ENCODE data around the gene GAP43.

Gene GAP43

GRCh38 chr3:115710799-115711198, 87.5 kb downstream of the GAP43 start:
- H3K9me3 ChIP-seq (ENCODE audit: severe bottlenecking) = no peaks in the 10 kb centered on the region
- DNase-seq = no peak
- no peak overlapping the region for H3K27ac ChIP-seq
- no peak overlapping the region for H3K4me3 ChIP-seq (ENCODE audit: low read depth, low read length)
- H3K36me3 ChIP-seq = no peaks in the 10 kb centered on the region
- no peak for TF ChIP-seq CTCF (IDR thresholded peaks at IDR 0.05; ENCODE audit: low read depth, low read length)
- H3K27me3 ChIP-seq (ENCODE audit: insufficient read depth, low read depth, severe bottlenecking) = no peaks in the 10 kb centered on the region

DNA sequence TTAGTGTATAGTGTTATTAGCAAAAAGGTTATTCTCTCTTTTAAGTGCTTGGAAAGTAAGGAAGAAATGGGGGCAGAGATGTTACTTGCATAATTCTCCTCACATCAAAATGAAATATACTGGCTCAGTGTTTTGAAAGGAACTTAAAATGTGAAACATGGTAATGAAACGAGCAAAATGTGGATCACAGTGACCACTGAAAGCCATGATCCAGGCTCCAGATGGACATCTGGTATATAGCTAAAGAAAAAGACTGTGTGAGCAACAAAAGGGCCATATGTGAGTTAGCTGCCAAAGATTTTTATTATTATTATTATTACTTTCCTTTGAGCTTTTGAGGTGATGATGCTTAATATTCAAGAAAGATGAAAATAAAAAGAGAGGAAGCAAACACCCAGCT, 89.6 kb downstream of the GAP43 start:
- Histone ChIP-seq H3K4me3 (ENCODE audit: low read depth, low read length) (no peak overlapping the region), H3K27me3 (ENCODE audit: insufficient read depth, low read depth, severe bottlenecking) (no peaks in the 10 kb centered on the region), H3K36me3 (no peaks in the 10 kb centered on the region), H3K9me3 (ENCODE audit: severe bottlenecking) (no peaks in the 10 kb centered on the region), H3K27ac (no peak overlapping the region; the same call in 1 of the 2 replicates)
- TF ChIP-seq CTCF (IDR thresholded peaks at IDR 0.05; ENCODE audit: low read depth, low read length) = no peak
- DNase-seq = no peak

DNA sequence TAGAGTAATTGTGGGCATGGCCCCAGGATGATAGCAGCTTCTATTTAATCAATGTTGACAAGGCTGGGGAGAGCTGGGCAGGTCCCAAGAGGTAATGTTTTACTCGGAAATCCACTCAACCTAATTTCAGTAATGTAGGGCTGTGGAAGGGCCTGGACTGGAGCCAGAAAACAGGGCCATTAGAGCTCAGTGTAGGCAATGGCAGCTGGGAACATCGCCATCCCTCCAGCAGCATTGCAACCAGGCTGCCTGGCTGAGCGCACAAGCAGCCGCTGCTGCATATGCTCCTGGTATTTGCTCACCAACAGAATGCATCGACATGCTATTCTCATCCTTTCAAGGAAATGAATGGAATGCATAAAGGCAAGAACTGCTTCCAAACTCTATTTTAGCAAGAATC, 90.0 kb downstream of the GAP43 start:
- H3K27ac ChIP-seq = no peak overlapping the region
- H3K27me3 ChIP-seq (ENCODE audit: insufficient read depth, low read depth, severe bottlenecking) = no peaks in the 10 kb centered on the region
- no peaks in the 10 kb centered on the region for H3K36me3 ChIP-seq
- DNase-seq = peak; percentile 89
- H3K4me3 ChIP-seq (ENCODE audit: low read depth, low read length) = no peak overlapping the region
- no peaks in the 10 kb centered on the region for H3K9me3 ChIP-seq (ENCODE audit: severe bottlenecking)
- no peak for TF ChIP-seq CTCF (IDR thresholded peaks at IDR 0.05; ENCODE audit: low read depth, low read length)

- H3K27me3 ChIP-seq (ENCODE audit: insufficient read depth, low read depth, severe bottlenecking) = no peaks in the 10 kb centered on the region
- no peak for TF ChIP-seq CTCF (IDR thresholded peaks at IDR 0.05; ENCODE audit: low read depth, low read length)
- H3K36me3 ChIP-seq = no peaks in the 10 kb centered on the region
- H3K27ac ChIP-seq = no peak overlapping the region
- no peaks in the 10 kb centered on the region for H3K9me3 ChIP-seq (ENCODE audit: severe bottlenecking)
- H3K4me3 ChIP-seq (ENCODE audit: low read depth, low read length) = no peak overlapping the region
- no peak for DNase-seq
Measured at GRCh38 chr3:115715241-115715745, 92.0 kb downstream of the GAP43 start.

DNA sequence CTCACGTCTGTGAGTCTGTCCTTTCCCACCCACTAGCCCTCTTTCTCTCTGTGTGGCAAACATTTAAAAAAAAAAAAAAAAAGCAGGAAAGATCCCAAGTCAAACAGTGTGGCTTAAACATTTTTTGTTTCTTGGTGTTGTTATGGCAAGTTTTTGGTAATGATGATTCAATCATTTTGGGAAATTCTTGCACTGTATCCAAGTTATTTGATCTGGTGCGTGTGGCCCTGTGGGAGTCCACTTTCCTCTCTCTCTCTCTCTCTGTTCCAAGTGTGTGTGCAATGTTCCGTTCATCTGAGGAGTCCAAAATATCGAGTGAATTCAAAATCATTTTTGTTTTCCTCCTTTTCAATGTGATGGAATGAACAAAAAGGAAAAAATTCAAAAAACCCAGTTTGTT, 97.7 kb downstream of the GAP43 start:
- Histone ChIP-seq H3K27me3 (ENCODE audit: insufficient read depth, low read depth, severe bottlenecking) (no peaks in the 10 kb centered on the region), H3K36me3 (no peaks in the 10 kb centered on the region)

More for the DNA sequence above, 97.7 kb downstream of the GAP43 start:
- H3K4me3 ChIP-seq (ENCODE audit: low read depth, low read length) = no peak overlapping the region
- DNase-seq = no peak
- no peak for TF ChIP-seq CTCF (IDR thresholded peaks at IDR 0.05; ENCODE audit: low read depth, low read length)
- no peak overlapping the region for H3K27ac ChIP-seq
- H3K9me3 ChIP-seq (ENCODE audit: severe bottlenecking) = no peaks in the 10 kb centered on the region

Measured in WERI-Rb-1 (cell line).